GM12801 (cell line): ENCODE data around the gene BPIFB1.

Experiments
- CTCF ChIP-seq: IDR thresholded peaks from one replicate; pipeline ENCODE4 v1.5.1; 2011; ENCODE audit warnings: control low read depth; ENCODE audit not compliant: insufficient read length; ENCODE audit errors: extremely low read depth

The BPIFB1 gene

GRCh38 chr20:33328157-33329137, 45.4 kb downstream of the BPIFB1 start:
- TF ChIP-seq CTCF = no peak

DNA sequence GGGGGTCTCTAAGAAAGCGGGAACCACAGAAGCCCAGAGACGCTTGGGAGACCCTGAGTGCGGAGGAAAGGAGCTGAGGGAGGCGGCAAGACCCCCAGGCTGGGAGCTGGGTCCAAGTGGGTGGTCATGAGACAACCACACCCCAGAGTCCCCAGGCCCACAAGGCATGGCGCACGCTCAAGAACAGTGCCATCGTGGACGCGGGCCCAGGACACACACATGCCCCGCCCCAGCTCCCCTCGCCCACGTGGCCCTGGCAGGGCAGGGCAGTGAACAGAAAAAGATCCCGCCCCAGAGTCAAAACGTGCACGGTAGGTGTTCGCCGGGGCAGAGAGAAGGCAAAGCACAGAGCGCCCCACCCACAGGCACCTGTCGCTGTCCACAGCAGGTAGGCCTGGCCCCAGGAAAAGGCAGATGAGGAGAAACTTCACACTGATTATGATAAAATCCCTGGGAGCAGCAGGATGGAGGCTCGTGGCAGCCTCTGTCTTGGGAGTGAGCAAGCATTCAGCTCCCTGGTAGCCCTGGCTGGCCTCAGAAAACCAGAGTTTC, 50.0 kb downstream of the BPIFB1 start:
- no peak for TF ChIP-seq CTCF

DNA sequence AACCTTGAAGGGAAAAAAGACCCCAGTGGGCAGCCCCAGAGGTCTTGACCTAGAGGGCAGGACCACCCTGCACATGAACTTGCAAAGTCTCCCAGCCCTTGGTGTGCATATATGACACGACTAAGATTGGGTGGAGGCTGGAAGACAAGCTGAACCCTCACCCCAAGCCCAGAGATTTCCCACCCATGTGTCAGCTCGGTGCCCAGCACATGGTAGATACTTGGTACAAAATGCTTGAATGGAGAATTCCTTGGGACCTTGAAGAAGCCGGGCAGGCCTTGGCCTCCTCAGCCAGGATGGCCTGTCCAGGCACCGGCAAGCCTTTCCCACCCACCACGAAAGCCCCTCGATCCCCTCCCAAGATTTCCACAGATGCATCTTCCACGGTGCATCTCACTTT, 50.6 kb downstream of the BPIFB1 start:
- TF ChIP-seq CTCF = no peak

- TF ChIP-seq CTCF = no peak
Observed at GRCh38 chr20:33334111-33334510, 51.1 kb downstream of the BPIFB1 start.

- TF ChIP-seq CTCF = no peak
Observed at GRCh38 chr20:33336375-33336774, 53.4 kb downstream of the BPIFB1 start.

GRCh38 chr20:33337119-33337518, 54.1 kb downstream of the BPIFB1 start:
- TF ChIP-seq CTCF = no peak

GRCh38 chr20:33337531-33338165, 54.6 kb downstream of the BPIFB1 start:
- TF ChIP-seq CTCF = no peak
